Hepatocyte (in vitro differentiated cells): Measurements from ENCODE around the gene LILRB2. TPM values are rescaled to one million over a fixed set of nuclear protein-coding genes. Genes with fewer than 3 reads are reported as not detected.
"Not testable (repeated sequence)": the region's sequence is repeated elsewhere in the genome, so short reads cannot be mapped to it uniquely, and the experiment has no call there.

Experiments used
- DNase-seq: peaks from one replicate; pipeline ENCODE4 v3.0.0-alpha.2; 2016; ENCODE audit warnings: low spot score
- H2AFZ ChIP-seq: fragments of 200-600 bp; sonication (generic); 2 replicates; pipeline ENCODE4 v1.6.0; 2016; ENCODE audit warnings: antibody characterized with exemption, mild to moderate bottlenecking
- H3K27ac ChIP-seq: fragments of 200-600 bp; sonication (generic); 2 replicates; pipeline ENCODE4 v1.5.1; 2016; ENCODE audit warnings: mild to moderate bottlenecking
- H3K27me3 ChIP-seq: fragments of 200-600 bp; sonication (generic); 2 replicates; pipeline ENCODE4 v1.6.1; 2016
- H3K36me3 ChIP-seq: fragments of 200-600 bp; sonication (generic); replicated peaks from 2 replicates; pipeline ENCODE4 v1.5.1; 2016; ENCODE audit warnings: low read depth; ENCODE audit not compliant: insufficient read depth
- H3K4me1 ChIP-seq: fragments of 200-600 bp; sonication (generic); 2 replicates; pipeline ENCODE4 v1.5.1; 2016; ENCODE audit warnings: mild to moderate bottlenecking, moderate library complexity; ENCODE audit not compliant: insufficient read depth
- H3K4me2 ChIP-seq: fragments of 200-600 bp; sonication (generic); 2 replicates; pipeline ENCODE4 v1.6.0; 2016
- H3K4me3 ChIP-seq: fragments of 200-600 bp; sonication (generic); 2 replicates; pipeline ENCODE4 v1.5.1; 2016; ENCODE audit warnings: mild to moderate bottlenecking
- H3K79me2 ChIP-seq: fragments of 200-600 bp; sonication (generic); 2 replicates; pipeline ENCODE4 v1.6.0; 2017; ENCODE audit warnings: mild to moderate bottlenecking
- H3K9me2 ChIP-seq: fragments of 200-600 bp; sonication (generic); replicated peaks from 2 replicates; pipeline ENCODE4 v1.6.0; 2017; ENCODE audit warnings: mild to moderate bottlenecking; ENCODE audit not compliant: insufficient read depth
- H3K9me3 ChIP-seq: fragments of 200-600 bp; sonication (generic); 2 replicates; pipeline ENCODE4 v1.5.1; 2016; ENCODE audit warnings: low read depth, mild to moderate bottlenecking
- H4K20me1 ChIP-seq: fragments of 200-600 bp; sonication (generic); 2 replicates; pipeline ENCODE4 v1.6.0; 2016; ENCODE audit warnings: mild to moderate bottlenecking; ENCODE audit not compliant: insufficient read depth, poor library complexity, severe bottlenecking
- EZH2 ChIP-seq: fragments of 200-600 bp; sonication (generic); IDR thresholded peaks from 2 replicates; pipeline ENCODE4 v1.6.1; 2016; ENCODE audit warnings: antibody characterized with exemption, mild to moderate bottlenecking, borderline replicate concordance
- EZH2phosphoT487 ChIP-seq: fragments of 200-600 bp; sonication (generic); IDR thresholded peaks from one replicate; pipeline ENCODE4 v1.6.1; 2018; ENCODE audit warnings: antibody characterized with exemption, mild to moderate bottlenecking, low read depth, moderate library complexity; ENCODE audit not compliant: unreplicated experiment, severe bottlenecking
- WGBS: methylation state at CpG from one replicate; pipeline ENCODE4 v1.1.6; 2016; ENCODE audit warnings: low lambda C conversion rate; ENCODE audit errors: missing lambda C conversion rate; 5-methylcytosine and 5-hydroxymethylcytosine counted together
- polyA plus RNA-seq: library from polyadenylated mRNA; unstranded; fragments of >200 nt; fragmentation: Nextera tagmentation; extraction: Ambion mirVana; gene quantifications from 2 replicates; pipeline ENCODE4 v1.2.1, GENCODE V29; 2016
- total RNA-seq: library from RNA; depleted of rRNA; stranded (reverse); fragments of >200 nt; gene quantifications from 2 replicates; pipeline ENCODE4 v1.2.3, GENCODE V29; 2014
- TF ChIP-seq, protein P1 (sequence below): fragments of 200-600 bp; sonication (generic); IDR thresholded peaks from 2 replicates; pipeline ENCODE4 v1.5.1; 2016; ENCODE audit warnings: antibody characterized with exemption, mild to moderate bottlenecking; ENCODE audit not compliant: poor library complexity

LILRB2 gene
- total and polyA plus RNA-seq, 2 experiments from 2014 or later = not detected

GRCh38 chr19:54273821-54274220, 7.1 kb downstream of the LILRB2 start:
- H3K9me2 ChIP-seq = no peaks in the 10 kb centered on the region
- H4K20me1 ChIP-seq = no peaks in the 10 kb centered on the region
- H2AFZ ChIP-seq = no peak overlapping the region
- H3K79me2 ChIP-seq = no peaks in the 10 kb centered on the region
- H3K4me2 ChIP-seq = no peak overlapping the region
- H3K27me3 ChIP-seq = no peaks in the 10 kb centered on the region
- 80% methylated on average over 3 of the region's 3 CpGs for WGBS
- no peaks in the 10 kb centered on the region for H3K4me1 ChIP-seq
- H3K9me3 ChIP-seq = no peaks in the 10 kb centered on the region
- no peak overlapping the region for H3K27ac ChIP-seq
- TF ChIP-seq, protein P1, sequence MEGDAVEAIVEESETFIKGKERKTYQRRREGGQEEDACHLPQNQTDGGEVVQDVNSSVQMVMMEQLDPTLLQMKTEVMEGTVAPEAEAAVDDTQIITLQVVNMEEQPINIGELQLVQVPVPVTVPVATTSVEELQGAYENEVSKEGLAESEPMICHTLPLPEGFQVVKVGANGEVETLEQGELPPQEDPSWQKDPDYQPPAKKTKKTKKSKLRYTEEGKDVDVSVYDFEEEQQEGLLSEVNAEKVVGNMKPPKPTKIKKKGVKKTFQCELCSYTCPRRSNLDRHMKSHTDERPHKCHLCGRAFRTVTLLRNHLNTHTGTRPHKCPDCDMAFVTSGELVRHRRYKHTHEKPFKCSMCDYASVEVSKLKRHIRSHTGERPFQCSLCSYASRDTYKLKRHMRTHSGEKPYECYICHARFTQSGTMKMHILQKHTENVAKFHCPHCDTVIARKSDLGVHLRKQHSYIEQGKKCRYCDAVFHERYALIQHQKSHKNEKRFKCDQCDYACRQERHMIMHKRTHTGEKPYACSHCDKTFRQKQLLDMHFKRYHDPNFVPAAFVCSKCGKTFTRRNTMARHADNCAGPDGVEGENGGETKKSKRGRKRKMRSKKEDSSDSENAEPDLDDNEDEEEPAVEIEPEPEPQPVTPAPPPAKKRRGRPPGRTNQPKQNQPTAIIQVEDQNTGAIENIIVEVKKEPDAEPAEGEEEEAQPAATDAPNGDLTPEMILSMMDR = no peak
- no peak for TF ChIP-seq EZH2phosphoT487
- H3K4me3 ChIP-seq = no peak overlapping the region
- H3K36me3 ChIP-seq = no peaks in the 10 kb centered on the region
- DNase-seq = no peak

DNA sequence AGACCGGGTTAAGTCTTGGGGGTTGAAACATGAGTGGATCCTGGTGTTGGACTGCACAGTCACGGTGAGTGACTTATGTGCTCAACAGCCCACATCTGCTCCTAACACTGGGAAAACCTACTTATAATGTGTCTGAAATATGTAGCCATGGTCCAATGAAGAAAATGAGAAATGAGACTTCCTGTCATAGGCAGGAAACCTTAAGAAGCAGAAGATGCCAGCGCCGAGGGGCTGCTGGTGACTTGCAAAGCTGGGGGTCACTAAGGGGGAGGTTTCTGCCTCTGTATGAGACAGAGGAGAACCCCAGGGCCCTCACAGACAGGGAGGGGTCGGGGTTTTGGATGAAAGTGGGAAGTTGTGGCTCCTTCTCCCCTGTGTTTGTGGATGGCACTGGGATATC, 8.7 kb downstream of the LILRB2 start:
- not testable (repeated sequence) for H4K20me1 ChIP-seq, H3K4me1 ChIP-seq, H3K27ac ChIP-seq, H2AFZ ChIP-seq, DNase-seq, H3K36me3 ChIP-seq, H3K9me3 ChIP-seq, H3K27me3 ChIP-seq, H3K4me2 ChIP-seq, H3K9me2 ChIP-seq, H3K4me3 ChIP-seq, H3K79me2 ChIP-seq
- WGBS = 78% methylated on average over 5 of the region's 5 CpGs

DNA sequence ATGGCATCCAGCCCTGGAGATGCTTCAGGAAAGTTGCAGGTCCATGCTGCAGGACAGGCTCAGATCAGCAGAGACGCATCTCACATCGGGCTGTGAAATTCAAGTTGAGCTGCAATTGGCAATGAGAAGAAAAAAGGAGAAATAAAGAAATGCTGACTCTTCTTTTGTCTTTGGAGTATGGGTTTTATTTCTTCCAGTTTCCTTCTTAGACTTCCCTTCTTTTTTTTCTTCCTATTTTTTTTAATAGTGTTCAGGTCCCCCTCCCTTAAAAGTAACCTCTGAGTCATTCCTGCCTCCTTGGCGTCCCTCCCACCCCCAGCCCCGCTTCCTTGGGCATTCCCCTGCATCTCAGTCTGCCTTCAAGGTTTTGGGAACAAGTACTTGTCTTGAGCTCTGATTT, 9.3 kb downstream of the LILRB2 start:
- not testable (repeated sequence) for H3K4me2 ChIP-seq, H2AFZ ChIP-seq, H3K4me1 ChIP-seq, H3K27ac ChIP-seq, DNase-seq, H3K27me3 ChIP-seq, H3K79me2 ChIP-seq, H3K9me2 ChIP-seq, H3K36me3 ChIP-seq, H4K20me1 ChIP-seq, H3K9me3 ChIP-seq, H3K4me3 ChIP-seq
- 69% methylated on average over 4 of the region's 4 CpGs for WGBS

DNA sequence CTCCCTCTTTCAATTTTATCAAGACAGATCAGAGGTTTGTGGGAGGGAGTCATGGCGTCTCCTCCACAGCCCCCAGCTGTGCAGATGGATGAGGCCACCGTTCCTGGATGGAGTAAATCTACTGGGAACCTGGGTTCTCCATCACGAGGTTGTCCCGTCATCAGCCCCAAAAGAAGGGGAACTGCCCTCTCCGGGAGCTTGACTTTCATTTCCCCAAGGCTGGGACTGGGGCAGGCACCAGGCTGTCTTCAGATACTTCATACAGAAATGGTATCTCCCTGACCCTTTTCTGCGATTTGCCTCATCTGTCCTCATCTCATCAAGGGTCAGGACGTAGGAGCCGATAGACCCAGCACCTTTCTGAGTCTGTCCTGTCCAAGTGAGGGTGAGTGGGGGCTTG, 9.8 kb downstream of the LILRB2 start:
- H3K36me3 ChIP-seq = no peaks in the 10 kb centered on the region
- TF ChIP-seq, protein P1 = no peak
- no peak for TF ChIP-seq EZH2phosphoT487
- TF ChIP-seq EZH2 = no peak
- no peak overlapping the region for H3K4me3 ChIP-seq
- H3K27me3 ChIP-seq = peaks cover 4% of the 10 kb centered on the region
- DNase-seq = no peak
- no peaks in the 10 kb centered on the region for H3K79me2 ChIP-seq
- no peaks in the 10 kb centered on the region for H3K9me3 ChIP-seq
- no peaks in the 10 kb centered on the region for H3K4me1 ChIP-seq
- H2AFZ ChIP-seq = no peak overlapping the region
- no peak overlapping the region for H3K27ac ChIP-seq
- 83% methylated on average over 8 of the region's 8 CpGs for WGBS
- H4K20me1 ChIP-seq = no peaks in the 10 kb centered on the region
- no peaks in the 10 kb centered on the region for H3K9me2 ChIP-seq
- H3K4me2 ChIP-seq = no peak overlapping the region

- Histone ChIP-seq H3K9me3 (no peaks in the 10 kb centered on the region), H3K4me2 (no peak overlapping the region), H3K27me3 (peaks cover 4% of the 10 kb centered on the region), H2AFZ (no peak overlapping the region), H3K27ac (no peak overlapping the region), H3K4me1 (no peaks in the 10 kb centered on the region), H4K20me1 (no peaks in the 10 kb centered on the region), H3K4me3 (no peak overlapping the region), H3K9me2 (no peaks in the 10 kb centered on the region), H3K36me3 (no peaks in the 10 kb centered on the region), H3K79me2 (no peaks in the 10 kb centered on the region)
- DNase-seq = no peak
- WGBS = 49% methylated on average over 2 of the region's 2 CpGs
- no peak for TF ChIP-seq EZH2phosphoT487
- TF ChIP-seq EZH2 = no peak
Observed at GRCh38 chr19:54268936-54269335, 12.0 kb downstream of the LILRB2 start.
